Measurements from ENCODE around the gene CCDC178.
"Not testable (repeated sequence)": the region's sequence is repeated elsewhere in the genome, so short reads cannot be mapped to it uniquely, and the experiment has no call there.

Gene CCDC178

DNA sequence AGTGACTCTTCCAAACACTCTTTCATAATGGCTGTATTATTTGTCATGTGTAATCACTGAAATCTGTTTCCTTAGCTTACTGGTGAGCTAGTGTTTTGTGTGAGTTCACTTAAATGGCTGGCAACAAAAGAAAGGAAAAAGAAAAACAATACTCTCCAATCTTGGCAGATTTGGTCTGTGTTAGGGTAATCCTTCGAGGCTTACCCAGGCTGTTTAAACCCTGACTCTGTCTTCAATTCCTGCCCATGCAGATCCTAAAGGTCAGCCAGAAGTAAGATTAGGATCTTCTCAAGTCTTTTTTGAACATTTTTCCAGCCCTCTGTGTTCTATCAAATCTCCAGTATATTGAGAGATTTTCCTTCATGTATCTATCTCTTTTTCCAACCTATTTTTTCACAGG lies 85.3 kb downstream of the CCDC178 start:
- no peak for DNase-seq (ENCODE audit: low read depth)

- no peak for DNase-seq (ENCODE audit: low read depth)
These were observed 90.3 kb downstream of the CCDC178 start for GRCh38 chr18:33350256-33350655.

GRCh38 chr18:33339733-33340132 lies 100.8 kb downstream of the CCDC178 start:
- not testable (repeated sequence) for DNase-seq (ENCODE audit: low read depth)

DNA sequence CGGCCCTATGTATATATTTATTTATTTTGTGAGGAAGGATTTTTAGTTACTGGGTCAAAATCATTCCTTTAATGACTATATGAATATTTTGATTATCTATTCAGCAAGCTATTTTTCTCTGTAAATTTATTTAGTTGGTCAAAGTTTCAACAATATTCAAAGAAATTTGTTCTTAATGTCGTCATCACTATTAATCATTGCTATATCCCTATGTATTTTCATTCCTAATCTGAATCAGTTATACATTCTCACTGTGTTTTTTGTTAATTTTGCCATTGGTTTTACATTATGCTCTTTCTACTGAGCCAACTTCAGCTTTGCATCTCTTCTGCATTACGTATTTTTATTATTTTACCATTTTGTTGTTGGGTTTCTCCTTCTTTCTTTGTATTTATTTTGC lies 105.7 kb downstream of the CCDC178 start:
- no peak for DNase-seq (ENCODE audit: low read depth)

DNA sequence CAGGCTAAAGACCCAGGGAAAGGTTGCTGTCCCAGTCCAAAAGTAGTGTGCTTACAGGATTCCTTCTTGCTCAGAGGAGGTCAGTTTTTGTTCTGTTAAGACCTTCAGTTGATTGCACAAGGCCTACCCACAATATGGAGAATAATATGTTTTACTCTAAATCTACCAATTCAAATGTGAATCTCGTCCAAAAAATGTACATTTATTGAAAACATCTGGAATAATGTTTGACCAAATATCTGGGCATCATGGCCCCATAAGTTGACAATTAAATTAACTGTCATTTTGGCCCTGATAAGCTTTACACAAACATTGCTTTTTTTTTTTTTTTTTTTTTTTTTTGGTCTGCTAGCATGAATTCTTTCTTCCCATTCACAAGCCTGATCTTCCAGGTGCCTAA lies 109.8 kb downstream of the CCDC178 start:
- no peak for DNase-seq (ENCODE audit: low read depth)

- DNase-seq (ENCODE audit: low read depth), result no peak
These were observed 113.5 kb downstream of the CCDC178 start for GRCh38 chr18:33326975-33327374.

DNA sequence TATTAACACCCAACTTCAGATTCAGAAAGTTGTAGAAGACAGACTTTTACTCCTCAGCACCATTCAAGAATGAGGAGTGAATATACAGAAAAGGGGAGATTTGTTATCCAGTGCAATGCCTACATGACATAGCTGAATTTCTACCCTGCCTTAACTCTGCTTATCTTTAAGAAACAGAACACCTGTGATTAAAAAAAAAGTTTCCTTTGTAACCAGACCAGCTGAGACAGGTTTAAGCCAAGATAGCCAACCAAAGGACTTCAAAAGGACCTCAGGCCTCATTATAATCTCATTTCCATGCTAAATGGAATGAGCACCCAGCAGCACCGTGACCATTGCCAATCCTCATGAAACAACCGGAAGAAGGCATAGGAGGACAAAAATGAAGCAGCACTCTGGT lies 122.9 kb downstream of the CCDC178 start:
- DNase-seq (ENCODE audit: low read depth), result no peak

GRCh38 chr18:33316146-33316587 lies 124.4 kb downstream of the CCDC178 start:
- DNase-seq (ENCODE audit: low read depth), result no peak

- no peak for DNase-seq (ENCODE audit: low read depth)
These were observed 133.0 kb downstream of the CCDC178 start for GRCh38 chr18:33307520-33307919.

DNA sequence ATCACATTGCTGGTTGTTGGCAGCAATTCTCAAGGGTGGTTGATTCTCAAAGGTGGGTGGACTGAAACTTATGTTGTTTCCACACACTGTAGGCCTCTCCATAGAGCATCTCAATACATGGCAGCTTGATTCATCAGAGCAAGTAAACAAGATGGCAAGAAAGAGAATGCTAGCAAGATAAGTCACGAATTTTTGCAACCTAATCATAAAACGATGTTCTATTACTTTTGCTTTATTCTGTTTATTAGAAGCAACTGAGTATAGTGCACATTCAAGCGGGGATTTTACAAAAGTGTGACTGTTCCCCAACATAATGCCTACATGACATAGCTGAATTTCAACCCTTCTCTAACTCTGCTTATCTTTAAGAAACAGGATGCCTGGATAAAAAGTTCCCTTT lies 136.2 kb downstream of the CCDC178 start:
- no peak for DNase-seq (ENCODE audit: low read depth)

DNA sequence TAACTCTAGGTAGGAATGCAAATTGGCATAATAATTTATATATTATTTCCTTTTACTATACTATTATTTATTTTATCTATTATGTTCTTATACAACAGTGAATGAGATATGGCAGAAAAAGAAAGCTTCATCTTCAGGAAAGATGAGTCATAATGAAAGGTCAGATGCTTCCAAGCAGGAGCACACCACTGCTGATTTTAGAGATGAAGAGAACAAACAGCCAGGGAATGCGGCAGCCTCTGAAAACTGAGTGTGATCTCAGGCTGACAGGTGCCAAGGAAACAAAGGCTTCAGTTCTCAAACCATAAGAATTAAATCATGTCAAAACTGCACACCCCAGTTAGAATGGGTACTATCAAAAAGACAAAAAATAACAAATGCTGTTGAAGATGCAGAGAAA lies 149.0 kb downstream of the CCDC178 start:
- no peak for DNase-seq (ENCODE audit: low read depth)

DNA sequence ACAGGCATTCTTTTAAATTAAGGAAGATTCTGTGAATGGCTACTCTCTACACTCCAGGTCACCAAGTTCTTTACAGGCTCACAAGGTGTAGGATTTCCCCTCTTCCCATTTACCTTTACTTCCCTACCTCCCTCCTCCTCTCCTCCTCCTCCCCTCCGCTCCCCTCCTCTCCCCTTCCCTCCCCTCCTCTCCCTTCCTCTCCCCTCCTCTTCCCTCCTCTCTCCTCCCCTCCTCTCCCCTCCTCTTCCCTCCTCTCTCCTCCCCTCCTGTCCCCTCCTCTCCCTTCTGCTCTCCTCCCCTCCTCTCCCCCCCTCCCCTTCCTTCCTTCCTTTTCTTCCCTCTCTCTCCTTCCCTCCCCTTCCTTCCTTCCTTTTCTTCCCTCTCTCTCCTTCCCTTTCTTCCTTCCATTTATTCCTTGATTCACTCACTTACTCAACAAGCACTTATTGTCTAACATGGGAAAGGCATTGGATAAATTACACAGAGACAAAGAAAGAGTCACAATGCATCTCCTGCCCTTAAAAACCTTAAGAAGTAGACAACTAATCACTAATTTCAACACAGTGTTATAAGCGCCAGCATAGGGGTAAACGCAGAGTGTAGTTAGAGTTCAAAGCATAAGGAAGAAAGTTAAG lies 152.3 kb downstream of the CCDC178 start:
- DNase-seq (ENCODE audit: low read depth), result no peak

- DNase-seq (ENCODE audit: low read depth), result no peak
These were observed 157.7 kb downstream of the CCDC178 start for GRCh38 chr18:33282709-33283333.

GRCh38 chr18:33282142-33282541 lies 158.4 kb downstream of the CCDC178 start:
- DNase-seq (ENCODE audit: low read depth), result no peak

GRCh38 chr18:33277431-33277830 lies 163.1 kb downstream of the CCDC178 start:
- no peak for DNase-seq (ENCODE audit: low read depth)

DNA sequence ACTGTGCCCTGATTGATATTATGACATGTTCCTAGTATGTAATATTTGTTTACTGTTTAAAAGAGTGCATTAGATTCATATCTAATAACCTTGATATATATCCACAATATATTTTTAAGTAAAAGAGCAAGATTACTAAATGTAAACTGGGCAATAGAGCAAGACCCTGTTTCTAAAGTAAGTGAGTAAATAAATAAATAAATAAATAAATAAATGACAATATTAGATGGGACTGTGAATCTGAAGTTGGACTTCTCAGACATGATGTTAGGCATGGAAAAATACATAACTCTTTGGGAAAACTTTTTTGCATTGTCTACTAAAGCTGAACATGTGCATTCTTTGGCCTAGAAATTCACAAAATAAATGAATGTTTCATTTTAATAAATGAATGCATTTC lies 164.7 kb downstream of the CCDC178 start:
- no peak for DNase-seq (ENCODE audit: low read depth)

GRCh38 chr18:33270297-33270696 lies 170.2 kb downstream of the CCDC178 start:
- DNase-seq (ENCODE audit: low read depth), result no peak

GRCh38 chr18:33269223-33269622 lies 171.3 kb downstream of the CCDC178 start:
- DNase-seq (ENCODE audit: low read depth), result no peak

- no peak for DNase-seq (ENCODE audit: low read depth)
These were observed 176.0 kb downstream of the CCDC178 start for GRCh38 chr18:33264566-33264965.

- no peak for DNase-seq (ENCODE audit: low read depth)
These were observed 201.2 kb downstream of the CCDC178 start for GRCh38 chr18:33239298-33239697.

DNA sequence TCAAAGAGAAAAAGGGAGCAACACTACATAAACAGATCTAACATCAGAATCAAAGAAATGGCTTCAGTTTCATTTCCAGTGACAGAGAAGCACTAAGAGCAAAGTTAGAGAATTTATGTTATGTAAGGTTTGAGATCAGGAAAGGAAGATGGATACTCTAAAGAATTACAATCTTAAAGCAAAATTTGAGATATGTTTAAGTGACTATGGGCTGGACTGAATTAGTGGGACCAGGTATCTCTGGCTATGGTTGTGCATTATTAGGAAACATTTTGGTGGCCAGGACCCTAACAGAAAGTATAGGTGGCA lies 208.2 kb downstream of the CCDC178 start:
- no peak for DNase-seq (ENCODE audit: low read depth)

DNA sequence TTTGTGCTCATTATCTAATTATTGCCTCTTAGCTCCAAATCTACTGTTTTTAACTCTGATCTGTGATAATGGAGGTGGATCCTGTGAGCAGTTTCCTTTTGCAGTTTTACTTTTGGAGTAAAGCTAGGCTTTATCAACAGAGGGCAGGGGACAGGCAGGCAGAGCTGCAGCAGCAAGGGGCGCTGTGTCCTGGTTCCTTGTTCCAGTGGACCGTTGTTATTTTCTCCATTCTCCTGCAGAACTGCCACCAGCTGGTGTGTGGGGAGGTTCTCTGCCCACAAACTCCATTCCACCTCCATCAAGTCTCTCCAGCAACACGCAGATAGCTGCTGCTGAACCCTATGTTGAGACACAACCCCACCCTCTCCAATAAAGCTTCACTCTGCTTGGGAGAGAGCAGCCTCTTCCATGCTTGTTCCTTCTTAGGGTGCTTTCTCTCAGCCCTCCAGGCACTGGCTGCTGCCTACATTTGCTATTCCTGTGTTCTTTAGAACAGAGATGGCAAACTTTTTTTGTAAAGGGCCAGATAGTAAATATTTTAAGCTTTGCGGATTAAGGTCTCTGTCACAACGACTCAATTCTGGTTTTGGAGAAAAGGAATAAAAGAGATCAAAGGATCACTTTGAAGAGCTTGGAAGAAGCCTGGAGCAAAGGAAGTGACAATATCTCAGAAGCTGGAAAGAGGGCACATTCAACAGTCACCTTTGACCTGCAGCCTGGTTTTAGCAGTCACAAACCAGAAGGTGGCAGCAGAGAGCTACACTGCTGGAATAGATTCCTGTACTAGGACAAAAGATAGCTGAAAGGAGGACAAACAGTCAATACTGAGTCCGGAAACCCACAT lies 208.8 kb downstream of the CCDC178 start:
- DNase-seq (ENCODE audit: low read depth), result no peak

GRCh38 chr18:33212363-33212762 lies 228.2 kb downstream of the CCDC178 start:
- no peak for DNase-seq (ENCODE audit: low read depth)

Data from T-helper 22 cell (primary cell).